ENCODE data around the gene MOK.

The MOK gene

DNA sequence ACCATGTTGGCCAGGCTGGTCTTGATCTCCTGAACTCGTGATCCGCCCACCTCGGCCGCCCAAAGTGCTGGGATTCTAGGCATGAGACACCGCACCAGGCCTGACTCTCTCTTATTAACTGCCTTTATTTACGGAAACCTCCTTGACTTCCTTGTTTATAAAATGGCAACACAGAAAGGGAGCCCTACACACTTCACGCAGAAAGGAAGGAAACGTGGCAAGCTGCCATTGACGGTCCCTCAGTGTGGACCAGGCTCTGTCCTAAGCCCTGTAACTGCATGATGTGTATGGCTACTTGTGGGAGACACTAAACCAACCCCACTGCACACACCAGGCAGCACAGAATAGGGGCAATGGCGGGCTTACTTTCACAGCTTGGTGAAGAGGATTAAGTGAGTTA is 46.1 kb upstream of the MOK start:
- TF ChIP-seq, protein P1, sequence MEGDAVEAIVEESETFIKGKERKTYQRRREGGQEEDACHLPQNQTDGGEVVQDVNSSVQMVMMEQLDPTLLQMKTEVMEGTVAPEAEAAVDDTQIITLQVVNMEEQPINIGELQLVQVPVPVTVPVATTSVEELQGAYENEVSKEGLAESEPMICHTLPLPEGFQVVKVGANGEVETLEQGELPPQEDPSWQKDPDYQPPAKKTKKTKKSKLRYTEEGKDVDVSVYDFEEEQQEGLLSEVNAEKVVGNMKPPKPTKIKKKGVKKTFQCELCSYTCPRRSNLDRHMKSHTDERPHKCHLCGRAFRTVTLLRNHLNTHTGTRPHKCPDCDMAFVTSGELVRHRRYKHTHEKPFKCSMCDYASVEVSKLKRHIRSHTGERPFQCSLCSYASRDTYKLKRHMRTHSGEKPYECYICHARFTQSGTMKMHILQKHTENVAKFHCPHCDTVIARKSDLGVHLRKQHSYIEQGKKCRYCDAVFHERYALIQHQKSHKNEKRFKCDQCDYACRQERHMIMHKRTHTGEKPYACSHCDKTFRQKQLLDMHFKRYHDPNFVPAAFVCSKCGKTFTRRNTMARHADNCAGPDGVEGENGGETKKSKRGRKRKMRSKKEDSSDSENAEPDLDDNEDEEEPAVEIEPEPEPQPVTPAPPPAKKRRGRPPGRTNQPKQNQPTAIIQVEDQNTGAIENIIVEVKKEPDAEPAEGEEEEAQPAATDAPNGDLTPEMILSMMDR (IDR thresholded peaks at IDR 0.05; ENCODE audit: low read depth, low read length): no peak
- no peak for TF ChIP-seq EZH2phosphoT487 (IDR thresholded peaks at IDR 0.05; ENCODE audit: low read depth)
- Histone ChIP-seq H3K79me2 (ENCODE audit: low read length) (no peaks in the 10 kb centered on the region), H3K27me3 (ENCODE audit: low read depth, low read length) (no peaks in the 10 kb centered on the region), H3K4me2 (ENCODE audit: low read length) (no peak overlapping the region), H3K27ac (ENCODE audit: low read length) (no peak overlapping the region), H3K36me3 (replicated peaks; ENCODE audit: low read depth, low read length) (peaks cover 45% of the 10 kb centered on the region), H3K9me3 (ENCODE audit: insufficient read depth, low read length) (no peaks in the 10 kb centered on the region), H3K9ac (ENCODE audit: low read length) (no peak overlapping the region), H2AFZ (ENCODE audit: low read depth, low read length) (no peak overlapping the region), H4K20me1 (ENCODE audit: insufficient read depth, low read length) (no peaks in the 10 kb centered on the region), H3K4me1 (ENCODE audit: low read length) (no peaks in the 10 kb centered on the region), H3K4me3 (ENCODE audit: low read length) (no peak overlapping the region)

DNA sequence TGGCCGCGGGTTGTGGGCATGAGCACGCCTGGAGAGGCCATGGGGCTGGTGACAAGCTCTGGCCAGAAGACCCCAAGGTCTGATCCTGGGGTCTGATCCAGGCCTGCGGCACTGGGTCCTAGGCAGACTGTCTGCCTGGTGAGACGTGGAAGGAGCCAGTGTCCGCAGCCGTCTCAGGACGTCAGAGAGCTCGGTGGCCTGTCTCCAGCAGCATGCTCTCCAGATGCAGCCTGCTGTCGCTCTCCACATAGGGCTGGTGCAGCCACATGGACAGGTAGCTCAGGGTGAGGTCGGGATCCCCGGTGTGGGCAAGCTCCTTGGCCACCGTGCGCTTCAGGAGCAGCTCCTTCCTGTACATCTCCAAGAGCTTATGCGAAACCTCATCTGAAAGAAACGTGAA is 43.4 kb upstream of the MOK start:
- Histone ChIP-seq H3K27me3 (ENCODE audit: low read depth, low read length) (no peaks in the 10 kb centered on the region), H3K9ac (ENCODE audit: low read length) (no peak overlapping the region), H3K79me2 (ENCODE audit: low read length) (no peaks in the 10 kb centered on the region), H3K36me3 (replicated peaks; ENCODE audit: low read depth, low read length) (peaks cover 38% of the 10 kb centered on the region), H3K27ac (ENCODE audit: low read length) (no peak overlapping the region), H3K9me3 (ENCODE audit: insufficient read depth, low read length) (no peaks in the 10 kb centered on the region), H2AFZ (ENCODE audit: low read depth, low read length) (no peak overlapping the region), H4K20me1 (ENCODE audit: insufficient read depth, low read length) (no peaks in the 10 kb centered on the region), H3K4me3 (ENCODE audit: low read length) (no peak overlapping the region), H3K4me2 (ENCODE audit: low read length) (no peak overlapping the region), H3K4me1 (ENCODE audit: low read length) (no peaks in the 10 kb centered on the region)
- TF ChIP-seq, protein P1 (IDR thresholded peaks at IDR 0.05; ENCODE audit: low read depth, low read length): no peak

DNA sequence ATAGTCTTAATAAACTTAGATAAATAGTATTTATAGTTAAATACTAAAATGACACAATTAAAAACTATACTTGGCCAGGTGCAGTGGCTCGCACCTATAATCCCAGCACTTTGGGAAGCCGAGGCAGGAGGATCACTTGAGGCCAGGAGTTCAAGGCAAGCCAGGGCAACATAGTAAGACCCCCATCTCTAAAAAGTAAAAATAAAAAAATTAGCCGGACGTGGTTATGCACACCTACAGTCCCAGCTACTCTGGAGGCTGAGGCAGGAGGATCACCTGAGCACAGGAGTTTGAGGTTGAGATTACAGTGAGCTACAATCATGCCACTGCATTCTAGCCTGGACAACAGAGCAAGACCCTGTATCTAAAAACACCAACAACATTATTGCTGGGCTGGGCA is 41.7 kb upstream of the MOK start:
- Histone ChIP-seq H3K79me2 (ENCODE audit: low read length) (no peaks in the 10 kb centered on the region), H3K9ac (ENCODE audit: low read length) (no peak overlapping the region), H3K27ac (ENCODE audit: low read length) (no peak overlapping the region), H3K4me2 (ENCODE audit: low read length) (no peak overlapping the region), H4K20me1 (ENCODE audit: insufficient read depth, low read length) (no peaks in the 10 kb centered on the region), H3K9me3 (ENCODE audit: insufficient read depth, low read length) (no peaks in the 10 kb centered on the region), H2AFZ (ENCODE audit: low read depth, low read length) (no peak overlapping the region), H3K4me3 (ENCODE audit: low read length) (no peak overlapping the region), H3K4me1 (ENCODE audit: low read length) (no peaks in the 10 kb centered on the region), H3K36me3 (replicated peaks; ENCODE audit: low read depth, low read length) (peaks cover 34% of the 10 kb centered on the region), H3K27me3 (ENCODE audit: low read depth, low read length) (no peaks in the 10 kb centered on the region)
- TF ChIP-seq EZH2phosphoT487 (IDR thresholded peaks at IDR 0.05; ENCODE audit: low read depth): no peak
- TF ChIP-seq, protein P1 (IDR thresholded peaks at IDR 0.05; ENCODE audit: low read depth, low read length): no peak

DNA sequence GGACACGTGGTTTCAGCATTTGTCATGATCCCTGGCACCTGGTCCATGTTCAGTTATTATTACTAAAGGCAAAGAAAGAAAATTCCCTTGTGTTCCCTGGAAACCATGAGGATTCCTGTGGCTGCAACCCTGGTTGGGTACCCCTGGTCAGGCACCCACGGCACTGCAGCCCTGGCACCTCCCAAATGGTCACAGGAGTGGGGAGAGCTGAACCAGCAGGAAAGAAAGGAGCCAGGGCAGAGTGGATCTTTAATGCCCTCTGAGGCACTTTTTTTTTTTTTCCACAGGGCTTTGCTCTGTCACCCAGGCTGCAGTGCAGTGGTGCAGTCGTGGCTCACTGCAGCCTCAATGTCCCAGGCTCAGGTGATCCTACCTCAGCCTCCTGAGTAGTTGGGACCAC is 40.3 kb upstream of the MOK start:
- Histone ChIP-seq H3K4me2 (ENCODE audit: low read length) (no peak overlapping the region), H3K27ac (ENCODE audit: low read length) (no peak overlapping the region), H3K4me1 (ENCODE audit: low read length) (no peaks in the 10 kb centered on the region), H2AFZ (ENCODE audit: low read depth, low read length) (no peak overlapping the region), H3K27me3 (ENCODE audit: low read depth, low read length) (no peaks in the 10 kb centered on the region), H3K9me3 (ENCODE audit: insufficient read depth, low read length) (no peaks in the 10 kb centered on the region), H3K36me3 (replicated peaks; ENCODE audit: low read depth, low read length) (peaks cover 31% of the 10 kb centered on the region), H4K20me1 (ENCODE audit: insufficient read depth, low read length) (no peaks in the 10 kb centered on the region), H3K4me3 (ENCODE audit: low read length) (no peak overlapping the region), H3K9ac (ENCODE audit: low read length) (no peak overlapping the region), H3K79me2 (ENCODE audit: low read length) (no peaks in the 10 kb centered on the region)
- TF ChIP-seq, protein P1 (IDR thresholded peaks at IDR 0.05; ENCODE audit: low read depth, low read length): no peak
- no peak for TF ChIP-seq EZH2phosphoT487 (IDR thresholded peaks at IDR 0.05; ENCODE audit: low read depth)

Measured in OCI-LY3 (cell line).